ENCODE results near the gene PIAS1. TPM values are rescaled to one million over a fixed set of nuclear protein-coding genes. Genes with fewer than 3 reads are reported as not detected.

PIAS1 gene
- total RNA-seq, 1 donor from 2014 or later = 71.6 TPM

GRCh38 chr15:68151277-68151676 is 97.2 kb downstream of the PIAS1 start:
- no peaks in the 10 kb centered on the region for H3K27me3 Mint-ChIP-seq
- no peaks in the 10 kb centered on the region for H3K9me3 Mint-ChIP-seq (ENCODE audit: low read depth)
- H3K4me3 Mint-ChIP-seq (ENCODE audit: low read depth) = no peak overlapping the region
- no peak for DNase-seq (ENCODE audit: low spot score, unreplicated experiment)
- TF ChIP-seq CTCF (IDR thresholded peaks at IDR 0.05; ENCODE audit: unreplicated experiment) = no peak
- no peak overlapping the region for H3K27ac Mint-ChIP-seq
- peaks cover 12% of the 10 kb centered on the region for H3K4me1 Mint-ChIP-seq (ENCODE audit: low read depth)
- H3K36me3 Mint-ChIP-seq (ENCODE audit: insufficient read depth) = peaks cover 14% of the 10 kb centered on the region

GRCh38 chr15:68152342-68152741 is 98.2 kb downstream of the PIAS1 start:
- DNase-seq (ENCODE audit: low spot score, unreplicated experiment) = no peak
- H3K36me3 Mint-ChIP-seq (ENCODE audit: insufficient read depth) = peaks cover 12% of the 10 kb centered on the region
- no peak for TF ChIP-seq CTCF (IDR thresholded peaks at IDR 0.05; ENCODE audit: unreplicated experiment)
- peaks cover 12% of the 10 kb centered on the region for H3K4me1 Mint-ChIP-seq (ENCODE audit: low read depth)
- no peaks in the 10 kb centered on the region for H3K27me3 Mint-ChIP-seq
- H3K4me3 Mint-ChIP-seq (ENCODE audit: low read depth) = no peak overlapping the region
- no peak overlapping the region for H3K27ac Mint-ChIP-seq
- no peaks in the 10 kb centered on the region for H3K9me3 Mint-ChIP-seq (ENCODE audit: low read depth)

GRCh38 chr15:68154923-68155559 is 100.9 kb downstream of the PIAS1 start:
- Mint-ChIP-seq H3K27me3 (no peaks in the 10 kb centered on the region), H3K4me1 (ENCODE audit: low read depth) (peaks cover 8% of the 10 kb centered on the region), H3K36me3 (ENCODE audit: insufficient read depth) (peaks cover 14% of the 10 kb centered on the region), H3K4me3 (ENCODE audit: low read depth) (no peak overlapping the region), H3K27ac (no peak overlapping the region), H3K9me3 (ENCODE audit: low read depth) (peaks cover 1% of the 10 kb centered on the region)
- peak; percentile 81 for TF ChIP-seq CTCF (IDR thresholded peaks at IDR 0.05; ENCODE audit: unreplicated experiment)
- DNase-seq (ENCODE audit: low spot score, unreplicated experiment) = peak; percentile 15

GRCh38 chr15:68157074-68157473 is 103.0 kb downstream of the PIAS1 start:
- H3K27me3 Mint-ChIP-seq = no peaks in the 10 kb centered on the region
- no peak for DNase-seq (ENCODE audit: low spot score, unreplicated experiment)
- H3K36me3 Mint-ChIP-seq (ENCODE audit: insufficient read depth) = peaks cover 28% of the 10 kb centered on the region
- no peak overlapping the region for H3K27ac Mint-ChIP-seq
- peaks cover 14% of the 10 kb centered on the region for H3K9me3 Mint-ChIP-seq (ENCODE audit: low read depth)
- no peak for TF ChIP-seq CTCF (IDR thresholded peaks at IDR 0.05; ENCODE audit: unreplicated experiment)
- H3K4me3 Mint-ChIP-seq (ENCODE audit: low read depth) = no peak overlapping the region
- peaks cover 8% of the 10 kb centered on the region for H3K4me1 Mint-ChIP-seq (ENCODE audit: low read depth)

GRCh38 chr15:68158046-68158628 is 104.0 kb downstream of the PIAS1 start:
- Mint-ChIP-seq H3K27ac (no peak overlapping the region), H3K36me3 (ENCODE audit: insufficient read depth) (peaks cover 31% of the 10 kb centered on the region), H3K9me3 (ENCODE audit: low read depth) (peaks cover 17% of the 10 kb centered on the region), H3K4me1 (ENCODE audit: low read depth) (peaks cover 8% of the 10 kb centered on the region), H3K4me3 (ENCODE audit: low read depth) (no peak overlapping the region), H3K27me3 (no peaks in the 10 kb centered on the region)
- no peak for TF ChIP-seq CTCF (IDR thresholded peaks at IDR 0.05; ENCODE audit: unreplicated experiment)
- no peak for DNase-seq (ENCODE audit: low spot score, unreplicated experiment)
